ENCODE data around the gene RCBTB1.

DNA sequence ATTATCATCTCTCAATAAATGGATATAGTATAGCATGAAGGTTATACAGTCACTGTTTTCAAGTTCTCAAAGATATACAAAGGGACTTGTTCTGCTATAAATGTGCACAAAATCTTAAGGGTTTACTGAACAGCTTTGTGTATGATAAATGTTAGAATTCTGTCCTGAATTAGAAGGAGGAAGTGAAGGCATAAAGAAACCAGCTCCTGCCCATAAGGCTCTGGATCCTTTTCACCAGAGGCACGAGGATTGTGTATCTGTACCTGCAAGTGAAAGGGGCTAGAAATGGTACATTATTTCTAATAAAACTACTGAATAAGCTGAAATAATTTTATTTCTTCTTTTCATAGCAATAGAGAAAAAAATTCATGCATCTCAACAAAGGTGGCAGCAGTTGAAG lies 57.2 kb downstream of the RCBTB1 start:
- TF ChIP-seq, protein P1, sequence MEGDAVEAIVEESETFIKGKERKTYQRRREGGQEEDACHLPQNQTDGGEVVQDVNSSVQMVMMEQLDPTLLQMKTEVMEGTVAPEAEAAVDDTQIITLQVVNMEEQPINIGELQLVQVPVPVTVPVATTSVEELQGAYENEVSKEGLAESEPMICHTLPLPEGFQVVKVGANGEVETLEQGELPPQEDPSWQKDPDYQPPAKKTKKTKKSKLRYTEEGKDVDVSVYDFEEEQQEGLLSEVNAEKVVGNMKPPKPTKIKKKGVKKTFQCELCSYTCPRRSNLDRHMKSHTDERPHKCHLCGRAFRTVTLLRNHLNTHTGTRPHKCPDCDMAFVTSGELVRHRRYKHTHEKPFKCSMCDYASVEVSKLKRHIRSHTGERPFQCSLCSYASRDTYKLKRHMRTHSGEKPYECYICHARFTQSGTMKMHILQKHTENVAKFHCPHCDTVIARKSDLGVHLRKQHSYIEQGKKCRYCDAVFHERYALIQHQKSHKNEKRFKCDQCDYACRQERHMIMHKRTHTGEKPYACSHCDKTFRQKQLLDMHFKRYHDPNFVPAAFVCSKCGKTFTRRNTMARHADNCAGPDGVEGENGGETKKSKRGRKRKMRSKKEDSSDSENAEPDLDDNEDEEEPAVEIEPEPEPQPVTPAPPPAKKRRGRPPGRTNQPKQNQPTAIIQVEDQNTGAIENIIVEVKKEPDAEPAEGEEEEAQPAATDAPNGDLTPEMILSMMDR (IDR thresholded peaks at IDR 0.05) = no peak
- no peak for TF ChIP-seq POLR2A (IDR thresholded peaks at IDR 0.05)
- no peak for TF ChIP-seq POLR2AphosphoS5 (IDR thresholded peaks at IDR 0.05)
- no peak for TF ChIP-seq EP300 (IDR thresholded peaks at IDR 0.05)
